Activated naive CD8-positive, alpha-beta T cell treated with anti-CD3 and anti-CD28 coated beads, Interleukin-2, amount 10 ng/mL, durations not matched to agents 7 days and 5 days (primary cell): ENCODE measurements around the gene SRCIN1. TPM values are rescaled to one million over a fixed set of nuclear protein-coding genes. Genes with fewer than 3 reads are reported as not detected.

Experiments used
- ATAC-seq: fragments of 150-1000 bp; cut with Tn5 transposase; one replicate; pipeline ENCODE4 v1.10.0; 2021; ENCODE audit warnings: low read depth, moderate library complexity
- POLR2A ChIA-PET: fragments of 350-600 bp; sonication (Branson Sonifier 250); formaldehyde crosslinking; loops from one replicate; lab custom pipeline; 2021; ENCODE audit warnings: antibody characterized with exemption; lab: Charles Lee
- DNase-seq: peaks from one replicate; pipeline ENCODE4 v3.0.0; 2021
- H3K27ac Mint-ChIP-seq: one replicate; pipeline ENCODE4 v1.8.0; 2022; ENCODE audit warnings: mild to moderate bottlenecking, mixed read lengths
- H3K27me3 Mint-ChIP-seq: one replicate; pipeline ENCODE4 v1.8.0; 2022; ENCODE audit warnings: mild to moderate bottlenecking, moderate library complexity, mixed read lengths
- H3K36me3 Mint-ChIP-seq: one replicate; pipeline ENCODE4 v1.8.0; 2021; ENCODE audit warnings: mild to moderate bottlenecking, mixed read lengths
- H3K4me1 Mint-ChIP-seq: one replicate; pipeline ENCODE4 v1.8.0; 2021; ENCODE audit warnings: mixed read lengths
- H3K4me3 Mint-ChIP-seq: one replicate; pipeline ENCODE4 v1.8.0; 2022; ENCODE audit warnings: mild to moderate bottlenecking, moderate library complexity, mixed read lengths
- H3K9me3 Mint-ChIP-seq: one replicate; pipeline ENCODE4 v1.8.0; 2021; ENCODE audit warnings: mixed read lengths
- total RNA-seq, 2 experiments: library from RNA; stranded (reverse); gene quantifications; one replicate each; pipeline ENCODE4 v1.2.3, GENCODE V29; 2021

Gene SRCIN1
- total RNA-seq, 2 experiments from 2014 or later: 0.11 TPM; not detected in 1

- no peak overlapping the region for H3K4me3 Mint-ChIP-seq
- DNase-seq (no peak), ATAC-seq (no peak)
- H3K27me3 Mint-ChIP-seq: peaks cover 27% of the 10 kb centered on the region
- H3K27ac Mint-ChIP-seq: no peak overlapping the region
- H3K36me3 Mint-ChIP-seq: no peaks in the 10 kb centered on the region
- H3K4me1 Mint-ChIP-seq: peaks cover 26% of the 10 kb centered on the region
- POLR2A ChIA-PET: interaction anchor here (1.4 kb wide), 1 partner anchor 111 kb away, joined by 5 read pairs; no protein-coding TSS in a partner anchor
- H3K9me3 Mint-ChIP-seq: no peaks in the 10 kb centered on the region
Measured at GRCh38 chr17:38556239-38556638, 49.5 kb downstream of the SRCIN1 start.

- POLR2A ChIA-PET: interaction anchor here (1.4 kb wide), 1 partner anchor 113 kb away, joined by 5 read pairs; no protein-coding TSS in a partner anchor
- ATAC-seq (no peak), DNase-seq (no peak)
- Mint-ChIP-seq H3K36me3 (no peaks in the 10 kb centered on the region), H3K27ac (no peak overlapping the region), H3K27me3 (peaks cover 11% of the 10 kb centered on the region), H3K4me1 (peaks cover 24% of the 10 kb centered on the region), H3K9me3 (no peaks in the 10 kb centered on the region), H3K4me3 (no peak overlapping the region)
Measured at GRCh38 chr17:38554430-38555350, 51.1 kb downstream of the SRCIN1 start.

GRCh38 chr17:38552343-38552742 lies 53.4 kb downstream of the SRCIN1 start:
- DNase-seq (no peak), ATAC-seq (no peak)
- H3K4me3 Mint-ChIP-seq: no peak overlapping the region
- H3K27me3 Mint-ChIP-seq: peaks cover 6% of the 10 kb centered on the region
- peaks cover 9% of the 10 kb centered on the region for H3K4me1 Mint-ChIP-seq
- H3K27ac Mint-ChIP-seq: no peak overlapping the region
- no peaks in the 10 kb centered on the region for H3K9me3 Mint-ChIP-seq
- POLR2A ChIA-PET: no interaction called here
- H3K36me3 Mint-ChIP-seq: no peaks in the 10 kb centered on the region

DNA sequence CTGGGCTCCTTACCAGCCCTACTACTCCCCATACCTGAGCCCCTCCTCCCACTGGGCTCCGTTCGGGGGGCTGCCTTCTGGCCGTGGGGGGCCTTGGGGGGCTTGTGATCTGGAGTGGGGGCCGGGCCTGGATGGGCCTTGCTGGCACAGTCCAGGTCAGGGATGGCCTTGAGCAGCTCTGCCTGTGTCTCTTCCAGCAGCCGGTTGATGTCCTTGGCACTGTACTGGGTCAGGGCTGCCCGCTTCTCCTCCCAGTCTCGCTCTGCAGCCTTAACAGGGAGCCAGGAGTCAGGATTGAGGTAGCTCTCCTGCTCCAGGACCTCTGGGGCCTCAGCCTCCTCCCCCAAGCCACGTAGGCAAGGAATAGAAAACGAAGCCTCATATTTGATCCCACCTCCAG lies 54.6 kb downstream of the SRCIN1 start:
- peaks cover 6% of the 10 kb centered on the region for H3K4me1 Mint-ChIP-seq
- no peak for DNase-seq
- ATAC-seq: no peak
- peaks cover 6% of the 10 kb centered on the region for H3K27me3 Mint-ChIP-seq
- no peak overlapping the region for H3K4me3 Mint-ChIP-seq
- H3K9me3 Mint-ChIP-seq: no peaks in the 10 kb centered on the region
- no peak overlapping the region for H3K27ac Mint-ChIP-seq
- POLR2A ChIA-PET: no interaction called here
- H3K36me3 Mint-ChIP-seq: no peaks in the 10 kb centered on the region

- H3K9me3 Mint-ChIP-seq: no peaks in the 10 kb centered on the region
- H3K36me3 Mint-ChIP-seq: no peaks in the 10 kb centered on the region
- no peak overlapping the region for H3K27ac Mint-ChIP-seq
- ATAC-seq (no peak), DNase-seq (no peak)
- peaks cover 5% of the 10 kb centered on the region for H3K4me1 Mint-ChIP-seq
- H3K27me3 Mint-ChIP-seq: peaks cover 5% of the 10 kb centered on the region
- no peak overlapping the region for H3K4me3 Mint-ChIP-seq
- POLR2A ChIA-PET: no interaction called here
Measured at GRCh38 chr17:38550661-38551060, 55.1 kb downstream of the SRCIN1 start.

GRCh38 chr17:38549285-38549684 lies 56.5 kb downstream of the SRCIN1 start:
- Mint-ChIP-seq H3K4me1 (peaks cover 3% of the 10 kb centered on the region), H3K36me3 (no peaks in the 10 kb centered on the region), H3K27me3 (no peaks in the 10 kb centered on the region), H3K27ac (no peak overlapping the region), H3K4me3 (no peak overlapping the region), H3K9me3 (no peaks in the 10 kb centered on the region)
- no peak for DNase-seq
- ATAC-seq: no peak
- POLR2A ChIA-PET: no interaction called here

GRCh38 chr17:38547444-38547843 lies 58.3 kb downstream of the SRCIN1 start:
- POLR2A ChIA-PET: interaction anchor here (0.7 kb wide), 1 partner anchor 10 kb away, joined by 4 read pairs; no protein-coding TSS in a partner anchor
- no peak overlapping the region for H3K27ac Mint-ChIP-seq
- H3K4me1 Mint-ChIP-seq: peaks cover 2% of the 10 kb centered on the region
- H3K4me3 Mint-ChIP-seq: no peak overlapping the region
- H3K9me3 Mint-ChIP-seq: no peaks in the 10 kb centered on the region
- DNase-seq (no peak), ATAC-seq (no peak)
- H3K27me3 Mint-ChIP-seq: no peaks in the 10 kb centered on the region
- no peaks in the 10 kb centered on the region for H3K36me3 Mint-ChIP-seq

GRCh38 chr17:38546396-38546795 lies 59.4 kb downstream of the SRCIN1 start:
- H3K27me3 Mint-ChIP-seq: no peaks in the 10 kb centered on the region
- ATAC-seq (no peak), DNase-seq (no peak)
- H3K36me3 Mint-ChIP-seq: no peaks in the 10 kb centered on the region
- H3K27ac Mint-ChIP-seq: no peak overlapping the region
- H3K4me3 Mint-ChIP-seq: no peak overlapping the region
- POLR2A ChIA-PET: no interaction called here
- H3K9me3 Mint-ChIP-seq: no peaks in the 10 kb centered on the region
- peaks cover 2% of the 10 kb centered on the region for H3K4me1 Mint-ChIP-seq

DNA sequence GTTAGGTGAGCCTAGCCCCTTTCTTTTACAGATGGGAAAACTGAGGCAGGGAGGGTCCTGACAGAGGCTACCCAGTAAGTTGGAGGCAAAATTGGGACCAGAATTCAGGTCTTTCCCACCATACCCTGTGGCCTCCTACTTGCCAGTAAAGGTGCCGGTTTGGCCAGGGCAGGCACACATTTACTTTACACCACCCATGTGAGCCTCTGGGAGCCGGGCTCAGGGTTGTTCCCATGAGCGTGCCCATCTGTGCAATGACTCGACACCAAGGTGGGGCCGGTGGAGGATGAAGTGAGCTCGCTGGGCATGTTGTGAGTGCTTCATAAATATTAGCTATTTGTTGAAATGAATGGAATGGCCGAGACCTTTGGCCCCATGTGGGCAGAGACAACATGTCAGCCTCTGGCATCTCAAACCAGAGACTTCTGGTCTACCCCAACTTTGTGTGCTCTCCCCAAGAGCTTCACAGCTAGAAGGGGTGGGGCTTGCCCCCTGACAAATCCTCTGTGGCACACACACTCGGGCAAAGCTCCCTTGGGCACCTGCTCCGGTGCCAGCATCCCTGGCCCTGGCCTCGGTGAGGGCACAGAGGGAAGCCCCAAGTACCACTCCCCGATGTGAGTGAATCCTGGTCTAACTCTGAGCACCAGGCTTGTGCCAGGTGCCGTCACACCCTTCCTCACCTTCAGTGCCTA lies 60.1 kb downstream of the SRCIN1 start:
- Mint-ChIP-seq H3K4me1 (peaks cover 2% of the 10 kb centered on the region), H3K27ac (no peak overlapping the region), H3K4me3 (no peak overlapping the region), H3K36me3 (no peaks in the 10 kb centered on the region), H3K27me3 (no peaks in the 10 kb centered on the region), H3K9me3 (no peaks in the 10 kb centered on the region)
- DNase-seq (no peak), ATAC-seq (no peak)
- POLR2A ChIA-PET: no interaction called here

GRCh38 chr17:38544839-38545209 lies 60.9 kb downstream of the SRCIN1 start:
- Mint-ChIP-seq H3K9me3 (no peaks in the 10 kb centered on the region), H3K27ac (no peak overlapping the region), H3K4me1 (peaks cover 2% of the 10 kb centered on the region), H3K4me3 (no peak overlapping the region), H3K27me3 (peaks cover 2% of the 10 kb centered on the region), H3K36me3 (no peaks in the 10 kb centered on the region)
- POLR2A ChIA-PET: no interaction called here
- DNase-seq: no peak
- ATAC-seq: no peak

DNA sequence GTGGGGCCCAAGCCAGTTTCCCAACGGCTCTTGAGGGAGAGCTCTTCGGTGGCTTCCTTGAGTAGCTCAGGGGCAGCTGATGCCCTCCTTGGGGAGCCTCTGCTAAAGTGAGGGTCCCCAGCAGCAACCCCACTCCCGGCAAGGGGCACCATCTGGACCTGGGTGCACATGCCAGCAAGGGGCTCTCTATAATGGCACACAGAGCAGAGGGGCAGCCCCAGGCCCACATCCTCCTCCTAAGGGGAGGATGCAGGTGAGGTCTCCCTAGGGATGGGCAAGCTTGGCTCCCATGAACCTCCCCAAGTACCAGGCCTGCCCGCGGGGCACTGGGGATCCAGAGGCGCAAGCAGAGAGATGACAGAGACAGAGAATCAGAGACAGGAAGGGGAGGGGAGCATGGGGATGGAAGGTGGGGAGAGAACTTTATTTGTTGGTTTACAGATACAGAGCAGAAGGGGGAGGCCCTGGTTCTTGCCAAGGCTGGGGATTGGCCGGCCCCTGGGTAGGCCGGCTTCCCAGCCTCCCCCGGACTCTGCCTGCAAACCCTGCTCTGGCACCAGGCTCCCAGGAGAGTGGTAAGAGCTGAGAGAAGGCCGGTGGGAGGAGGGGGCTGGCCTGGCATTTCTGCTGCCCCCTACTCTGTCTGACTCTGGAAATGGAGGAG lies 61.4 kb downstream of the SRCIN1 start:
- DNase-seq (no peak), ATAC-seq (no peak)
- H3K9me3 Mint-ChIP-seq: no peaks in the 10 kb centered on the region
- no peaks in the 10 kb centered on the region for H3K36me3 Mint-ChIP-seq
- H3K27ac Mint-ChIP-seq: no peak overlapping the region
- H3K27me3 Mint-ChIP-seq: peaks cover 2% of the 10 kb centered on the region
- peaks cover 2% of the 10 kb centered on the region for H3K4me1 Mint-ChIP-seq
- H3K4me3 Mint-ChIP-seq: no peak overlapping the region
- POLR2A ChIA-PET: no interaction called here

DNA sequence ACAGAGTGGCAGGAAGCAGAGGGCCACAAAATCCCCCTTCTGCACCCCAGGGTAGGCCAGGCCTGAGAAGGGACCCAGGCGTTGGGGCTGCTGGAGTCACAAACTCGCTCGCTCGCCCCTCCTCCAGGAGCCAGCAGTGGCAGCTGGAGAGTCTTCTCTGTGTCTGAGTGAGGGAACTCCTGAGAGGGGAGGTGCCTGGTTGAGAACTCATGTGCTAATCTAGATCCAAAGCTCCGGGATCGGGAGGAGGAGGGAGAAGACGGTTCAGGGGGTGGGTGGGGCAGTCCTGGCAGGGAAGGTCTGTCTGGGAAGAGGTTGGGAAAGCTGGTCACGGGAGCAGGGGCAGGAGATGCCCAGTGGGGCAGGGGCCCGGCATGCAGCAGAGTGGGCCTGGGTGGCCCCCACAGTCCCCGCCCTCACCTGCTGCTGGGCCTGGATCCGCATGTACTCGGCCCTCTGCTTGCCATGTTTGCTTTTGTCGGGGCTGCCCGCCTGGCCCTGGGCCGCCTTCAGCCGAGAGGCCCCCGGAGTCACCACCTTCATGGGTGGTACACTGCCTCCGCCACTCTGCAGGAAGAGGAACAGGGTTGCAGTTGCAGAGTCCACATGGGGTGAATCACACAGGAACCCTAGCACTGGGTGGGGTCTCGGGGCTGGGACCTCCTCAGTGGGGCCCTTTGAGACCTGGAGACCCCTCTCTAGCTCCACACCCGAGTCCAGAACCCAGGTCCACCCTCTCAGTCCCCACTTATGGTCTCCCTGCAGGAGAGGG lies 62.2 kb downstream of the SRCIN1 start:
- peaks cover 2% of the 10 kb centered on the region for H3K4me1 Mint-ChIP-seq
- DNase-seq (no peak), ATAC-seq (no peak)
- no peak overlapping the region for H3K27ac Mint-ChIP-seq
- POLR2A ChIA-PET: no interaction called here
- H3K27me3 Mint-ChIP-seq: peaks cover 2% of the 10 kb centered on the region
- H3K36me3 Mint-ChIP-seq: no peaks in the 10 kb centered on the region
- no peaks in the 10 kb centered on the region for H3K9me3 Mint-ChIP-seq
- H3K4me3 Mint-ChIP-seq: no peak overlapping the region

GRCh38 chr17:38542286-38542685 lies 63.5 kb downstream of the SRCIN1 start:
- DNase-seq (no peak), ATAC-seq (no peak)
- Mint-ChIP-seq H3K4me3 (no peak overlapping the region), H3K36me3 (no peaks in the 10 kb centered on the region), H3K27ac (no peak overlapping the region), H3K9me3 (no peaks in the 10 kb centered on the region), H3K27me3 (peaks cover 2% of the 10 kb centered on the region), H3K4me1 (no peaks in the 10 kb centered on the region)
- POLR2A ChIA-PET: no interaction called here
